ENCODE results near the gene KRTAP10-7.

DNA sequence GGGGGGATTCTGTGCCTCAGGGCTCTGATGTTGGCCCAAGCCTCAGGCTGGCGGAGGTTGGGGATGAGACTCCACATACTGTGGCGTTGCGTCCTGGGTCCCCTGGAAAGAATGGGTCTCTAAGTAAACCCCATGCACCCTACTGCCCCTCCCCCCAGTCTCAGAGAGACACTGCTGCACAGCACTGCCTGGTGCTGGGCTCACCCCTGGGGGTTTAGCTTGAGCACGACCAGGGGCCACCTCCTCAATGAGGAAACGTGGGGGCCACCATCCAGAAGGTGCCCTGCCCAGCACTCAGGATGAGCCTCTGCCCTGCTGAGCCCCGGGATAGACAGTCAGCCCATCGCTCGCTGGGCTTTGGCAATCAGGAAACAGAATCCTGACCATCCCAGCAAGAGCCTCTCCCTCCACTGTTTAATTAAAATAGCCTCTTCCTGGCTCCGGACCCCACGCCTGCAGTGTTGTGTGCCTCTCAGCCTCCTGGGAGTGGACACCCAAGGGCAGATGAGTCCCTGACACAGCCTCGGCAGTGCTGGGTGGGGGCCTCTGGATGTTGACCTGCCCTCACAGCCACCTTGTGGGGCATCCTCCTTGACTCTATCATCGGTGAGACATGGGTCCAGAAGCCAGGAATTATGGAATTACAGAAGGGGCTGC is 30.4 kb upstream of the KRTAP10-7 start:
- TF ChIP-seq EP300 (IDR thresholded peaks at IDR 0.05), result no peak
- TF ChIP-seq, protein P1, sequence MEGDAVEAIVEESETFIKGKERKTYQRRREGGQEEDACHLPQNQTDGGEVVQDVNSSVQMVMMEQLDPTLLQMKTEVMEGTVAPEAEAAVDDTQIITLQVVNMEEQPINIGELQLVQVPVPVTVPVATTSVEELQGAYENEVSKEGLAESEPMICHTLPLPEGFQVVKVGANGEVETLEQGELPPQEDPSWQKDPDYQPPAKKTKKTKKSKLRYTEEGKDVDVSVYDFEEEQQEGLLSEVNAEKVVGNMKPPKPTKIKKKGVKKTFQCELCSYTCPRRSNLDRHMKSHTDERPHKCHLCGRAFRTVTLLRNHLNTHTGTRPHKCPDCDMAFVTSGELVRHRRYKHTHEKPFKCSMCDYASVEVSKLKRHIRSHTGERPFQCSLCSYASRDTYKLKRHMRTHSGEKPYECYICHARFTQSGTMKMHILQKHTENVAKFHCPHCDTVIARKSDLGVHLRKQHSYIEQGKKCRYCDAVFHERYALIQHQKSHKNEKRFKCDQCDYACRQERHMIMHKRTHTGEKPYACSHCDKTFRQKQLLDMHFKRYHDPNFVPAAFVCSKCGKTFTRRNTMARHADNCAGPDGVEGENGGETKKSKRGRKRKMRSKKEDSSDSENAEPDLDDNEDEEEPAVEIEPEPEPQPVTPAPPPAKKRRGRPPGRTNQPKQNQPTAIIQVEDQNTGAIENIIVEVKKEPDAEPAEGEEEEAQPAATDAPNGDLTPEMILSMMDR (IDR thresholded peaks at IDR 0.05), result no peak
